Endothelial cell of umbilical vein (primary cell): ENCODE data around the gene GPBP1L1. TPM values are rescaled to one million over a fixed set of nuclear protein-coding genes. Genes with fewer than 3 reads are reported as not detected.
A peak's percentile ranks its signal among the peaks of the same experiment; 100 is the strongest.

Source experiments
- BruUV-seq: library from RNA; stranded (reverse); fragments of 400-500 nt; replicated peaks from 2 replicates; lab custom pipeline; 2021; lab: Mats Ljungman, UMichigan
- CTCF ChIA-PET: fragments of 300-600, 350-600 bp; sonication (Branson Sonifier 250); formaldehyde crosslinking; loops from one replicate; lab custom pipeline; 2021; ENCODE audit warnings: antibody characterized with exemption, inconsistent platforms; lab: Charles Lee
- POLR2A ChIA-PET: fragments of 300-600, 350-600 bp; sonication (Branson Sonifier 250); formaldehyde crosslinking; loops from one replicate; lab custom pipeline; 2021; ENCODE audit warnings: antibody characterized with exemption, inconsistent platforms; lab: Charles Lee
- DNase-seq: peaks from one replicate; pipeline ENCODE4 v3.0.0-alpha.2; 2011; ENCODE audit warnings: low read depth, low spot score
- FAIRE-seq: peaks from 2 replicates; lab custom pipeline; 2011; peaks lifted over from hg19 to GRCh38; lab: Jason Lieb, UNC
- H2AFZ ChIP-seq: 2 replicates; pipeline ENCODE4 v1.6.0; 2012; ENCODE audit warnings: low read depth, low read length, control low read depth, inconsistent platforms
- H3K27ac ChIP-seq: 2 replicates; pipeline ENCODE4 v1.5.1; 2011; ENCODE audit warnings: low read depth, mild to moderate bottlenecking, control low read depth, low read length, moderate library complexity; ENCODE audit not compliant: insufficient read depth
- H3K27me3 ChIP-seq, 2 experiments: 2 replicates each; pipeline versions ENCODE4 v1.6.0 to v1.6.1; 2011; ENCODE audit warnings: low read length in 2 of 2, mixed read lengths in 1 of 2; ENCODE audit not compliant: control insufficient read depth in 2 of 2, insufficient read depth in 2 of 2
- H3K36me3 ChIP-seq, 2 experiments: 2 replicates in 1 of 2; 3 replicates in 1 of 2; pipeline ENCODE4 v1.5.1; 2011; ENCODE audit warnings: low read length in 2 of 2, mild to moderate bottlenecking in 1 of 2, moderate library complexity in 1 of 2; ENCODE audit not compliant: control insufficient read depth in 2 of 2, insufficient read depth in 2 of 2; ENCODE audit errors: extremely low read depth in 1 of 2
- H3K4me1 ChIP-seq: 3 replicates; pipeline ENCODE4 v1.5.1; 2011; ENCODE audit warnings: mild to moderate bottlenecking, low read length; ENCODE audit not compliant: control insufficient read depth, insufficient read depth; ENCODE audit errors: extremely low read depth
- H3K4me2 ChIP-seq: 2 replicates; pipeline ENCODE4 v1.6.1; 2011; ENCODE audit warnings: low read length, control low read depth, mixed read lengths; ENCODE audit not compliant: insufficient read depth
- H3K4me3 ChIP-seq, 3 experiments: fragments of 200-600 bp in 1 of 3; sonication (generic), shearing (Covaris generic) in 1 of 3; replicated peaks in 1 of 3; 2 replicates each; pipeline ENCODE4 v1.5.1; 2011 to 2016; ENCODE audit warnings: control low read depth in 3 of 3, low read length in 3 of 3, mild to moderate bottlenecking in 2 of 3, inconsistent platforms in 1 of 3, low read depth in 1 of 3, moderate library complexity in 1 of 3; ENCODE audit not compliant: insufficient read depth in 1 of 3
- H3K79me2 ChIP-seq: 2 replicates; pipeline ENCODE4 v1.6.0; 2012; ENCODE audit warnings: low read length, inconsistent platforms; ENCODE audit not compliant: control insufficient read depth, insufficient read depth
- H3K9ac ChIP-seq: replicated peaks from 2 replicates; pipeline ENCODE3; 2011; ENCODE audit warnings: low read length, control low read depth; ENCODE audit not compliant: insufficient read depth; ENCODE audit errors: extremely low read depth
- H3K9me1 ChIP-seq: replicated peaks from 3 replicates; pipeline ENCODE4 v1.6.0; 2011; ENCODE audit warnings: mild to moderate bottlenecking, low read length; ENCODE audit not compliant: control insufficient read depth, insufficient read depth; ENCODE audit errors: extremely low read depth
- H3K9me3 ChIP-seq: replicated peaks from 2 replicates; pipeline ENCODE4 v1.5.1; 2012; ENCODE audit warnings: low read length, inconsistent platforms; ENCODE audit not compliant: control insufficient read depth, insufficient read depth
- H4K20me1 ChIP-seq: replicated peaks from 2 replicates; pipeline ENCODE3; 2011; ENCODE audit warnings: mild to moderate bottlenecking, low read length; ENCODE audit not compliant: control insufficient read depth, insufficient read depth; ENCODE audit errors: extremely low read depth
- EZH2 ChIP-seq: IDR thresholded peaks from 2 replicates; pipeline ENCODE4 v1.6.1; 2012; ENCODE audit warnings: borderline replicate concordance, low read depth, mild to moderate bottlenecking, moderate library complexity, low read length, inconsistent platforms; ENCODE audit not compliant: severe bottlenecking
- FOS ChIP-seq: IDR thresholded peaks from 2 replicates; pipeline ENCODE4 v1.6.1; 2011; ENCODE audit warnings: mild to moderate bottlenecking, low read length, moderate library complexity, borderline replicate concordance; ENCODE audit not compliant: insufficient read depth
- GATA2 ChIP-seq: IDR thresholded peaks from 2 replicates; pipeline ENCODE4 v1.7.0; 2011; ENCODE audit warnings: low read depth, mild to moderate bottlenecking, moderate library complexity, mixed read lengths, low read length; ENCODE audit not compliant: insufficient read length, insufficient read depth
- JUN ChIP-seq: IDR thresholded peaks from 2 replicates; pipeline ENCODE4 v1.6.1; 2011; ENCODE audit warnings: borderline replicate concordance, low read depth; ENCODE audit not compliant: insufficient read length, insufficient read depth
- MYC ChIP-seq: IDR thresholded peaks from one replicate; pipeline ENCODE4 v1.6.1; 2011; ENCODE audit warnings: mild to moderate bottlenecking, low read depth, low read length
- POLR2A ChIP-seq: IDR thresholded peaks from 2 replicates; pipeline ENCODE4 v1.6.1; 2012; ENCODE audit warnings: low read depth, mild to moderate bottlenecking, control low read depth, low read length
- POLR2AphosphoS5 ChIP-seq: IDR thresholded peaks from 2 replicates; pipeline ENCODE4 v1.6.1; 2012; ENCODE audit warnings: low read depth, mild to moderate bottlenecking, control low read depth, low read length, moderate library complexity; ENCODE audit not compliant: insufficient read depth
- dilution Hi-C: fragments of 300-500 bp; cut with MboI; formaldehyde crosslinking; loops from one replicate; pipeline ENCODE4 v1.15.0; 2019; ENCODE audit warnings: low sequenced_read_pairs; ENCODE audit not compliant: extremely low pct_ligation_motif_present
- intact Hi-C: fragments of 100-400 bp; cut with micrococcal nuclease; formaldehyde crosslinking; loops from one replicate; pipeline ENCODE4 v1.10.0; 2022
- polyA plus RNA-seq, 4 experiments: library from polyadenylated mRNA; depleted of rRNA in 3 of 4; stranded (reverse) in 3 of 4; unstranded in 1 of 4; fragments of >200 nt; gene quantifications; 2 replicates each; pipeline versions ENCODE4 v1.2.1 to v1.2.3, GENCODE V29; 2011 to 2012; ENCODE audit warnings: missing spikeins in 1 of 4
- total RNA-seq: library from RNA; stranded (reverse); gene quantifications from 2 replicates; pipeline ENCODE4 v1.2.3, GENCODE V29; 2021
- TF ChIP-seq, protein P1 (sequence below), 2 donors: IDR thresholded peaks; 1 replicate in 1 of 2; 2 replicates in 1 of 2; pipeline ENCODE4 v1.5.1; 2011; ENCODE audit warnings: low read length in 2 of 2, mild to moderate bottlenecking in 2 of 2, moderate library complexity in 2 of 2, control low read depth in 1 of 2, inconsistent platforms in 1 of 2, low read depth in 1 of 2; ENCODE audit not compliant: insufficient read depth in 1 of 2; ENCODE audit errors: extremely low read depth in 1 of 2
- TF ChIP-seq, protein P2 (sequence below): IDR thresholded peaks from 2 replicates; pipeline ENCODE4 v1.6.1; 2011; ENCODE audit not compliant: insufficient read depth, insufficient read length

GPBP1L1 gene
- total and polyA plus RNA-seq, 2 donors (not counting 3 experiments of a cell fraction or from before 2014, with no cell fraction given) = 35.0 to 89.7 TPM

GRCh38 chr1:45621501-45621836, 64.9 kb downstream of the GPBP1L1 start:
- ChIA-PET CTCF (no interaction called here), POLR2A (no interaction called here)
- no peak for FAIRE-seq

More at GRCh38 chr1:45621501-45621836, 64.9 kb downstream of the GPBP1L1 start:
- Histone ChIP-seq H3K27ac (no peak overlapping the region), H3K9me1 (no peaks in the 10 kb centered on the region), H3K9ac (no peak overlapping the region), H3K79me2 (no peaks in the 10 kb centered on the region), H3K9me3 (no peaks in the 10 kb centered on the region), H4K20me1 (no peaks in the 10 kb centered on the region), H2AFZ (no peak overlapping the region), H3K4me1 (peaks cover 54% of the 10 kb centered on the region), H3K36me3 (peaks cover 0 to 18% of the 10 kb centered on the region in 2 experiments), H3K27me3 (no peaks in the 10 kb centered on the region), H3K4me3 (no peak overlapping the region), H3K4me2 (no peak overlapping the region)
- DNase-seq = peak; percentile 33
- TF ChIP-seq POLR2AphosphoS5 = no peak
- TF ChIP-seq MYC = no peak
- TF ChIP-seq GATA2 = no peak
- TF ChIP-seq, protein P1, sequence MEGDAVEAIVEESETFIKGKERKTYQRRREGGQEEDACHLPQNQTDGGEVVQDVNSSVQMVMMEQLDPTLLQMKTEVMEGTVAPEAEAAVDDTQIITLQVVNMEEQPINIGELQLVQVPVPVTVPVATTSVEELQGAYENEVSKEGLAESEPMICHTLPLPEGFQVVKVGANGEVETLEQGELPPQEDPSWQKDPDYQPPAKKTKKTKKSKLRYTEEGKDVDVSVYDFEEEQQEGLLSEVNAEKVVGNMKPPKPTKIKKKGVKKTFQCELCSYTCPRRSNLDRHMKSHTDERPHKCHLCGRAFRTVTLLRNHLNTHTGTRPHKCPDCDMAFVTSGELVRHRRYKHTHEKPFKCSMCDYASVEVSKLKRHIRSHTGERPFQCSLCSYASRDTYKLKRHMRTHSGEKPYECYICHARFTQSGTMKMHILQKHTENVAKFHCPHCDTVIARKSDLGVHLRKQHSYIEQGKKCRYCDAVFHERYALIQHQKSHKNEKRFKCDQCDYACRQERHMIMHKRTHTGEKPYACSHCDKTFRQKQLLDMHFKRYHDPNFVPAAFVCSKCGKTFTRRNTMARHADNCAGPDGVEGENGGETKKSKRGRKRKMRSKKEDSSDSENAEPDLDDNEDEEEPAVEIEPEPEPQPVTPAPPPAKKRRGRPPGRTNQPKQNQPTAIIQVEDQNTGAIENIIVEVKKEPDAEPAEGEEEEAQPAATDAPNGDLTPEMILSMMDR (IDR thresholded peaks at IDR 0.05; ENCODE audit: extremely low read depth in 1 of 2, insufficient read depth in 1 of 2, low read depth in 1 of 2, low read length in 2 of 2) = no peak
- TF ChIP-seq, protein P2, sequence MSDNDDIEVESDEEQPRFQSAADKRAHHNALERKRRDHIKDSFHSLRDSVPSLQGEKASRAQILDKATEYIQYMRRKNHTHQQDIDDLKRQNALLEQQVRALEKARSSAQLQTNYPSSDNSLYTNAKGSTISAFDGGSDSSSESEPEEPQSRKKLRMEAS = no peak
- no peak for TF ChIP-seq JUN
- no peak for TF ChIP-seq FOS
- no peak for TF ChIP-seq POLR2A
- no peak for TF ChIP-seq EZH2
- intact Hi-C loops (loop anchor here (2.0 kb wide), 1 partner anchor 37 kb away; the partner anchor contains the start of gene NASP), dilution Hi-C loops (no loop called here)
- BruUV-seq = no TSS peak
